Measurements from ENCODE around the gene LRFN3.
"Not testable (repeated sequence)": the region's sequence is repeated elsewhere in the genome, so short reads cannot be mapped to it uniquely, and the experiment has no call there.

The LRFN3 gene, protein sequence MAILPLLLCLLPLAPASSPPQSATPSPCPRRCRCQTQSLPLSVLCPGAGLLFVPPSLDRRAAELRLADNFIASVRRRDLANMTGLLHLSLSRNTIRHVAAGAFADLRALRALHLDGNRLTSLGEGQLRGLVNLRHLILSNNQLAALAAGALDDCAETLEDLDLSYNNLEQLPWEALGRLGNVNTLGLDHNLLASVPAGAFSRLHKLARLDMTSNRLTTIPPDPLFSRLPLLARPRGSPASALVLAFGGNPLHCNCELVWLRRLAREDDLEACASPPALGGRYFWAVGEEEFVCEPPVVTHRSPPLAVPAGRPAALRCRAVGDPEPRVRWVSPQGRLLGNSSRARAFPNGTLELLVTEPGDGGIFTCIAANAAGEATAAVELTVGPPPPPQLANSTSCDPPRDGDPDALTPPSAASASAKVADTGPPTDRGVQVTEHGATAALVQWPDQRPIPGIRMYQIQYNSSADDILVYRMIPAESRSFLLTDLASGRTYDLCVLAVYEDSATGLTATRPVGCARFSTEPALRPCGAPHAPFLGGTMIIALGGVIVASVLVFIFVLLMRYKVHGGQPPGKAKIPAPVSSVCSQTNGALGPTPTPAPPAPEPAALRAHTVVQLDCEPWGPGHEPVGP

DNA sequence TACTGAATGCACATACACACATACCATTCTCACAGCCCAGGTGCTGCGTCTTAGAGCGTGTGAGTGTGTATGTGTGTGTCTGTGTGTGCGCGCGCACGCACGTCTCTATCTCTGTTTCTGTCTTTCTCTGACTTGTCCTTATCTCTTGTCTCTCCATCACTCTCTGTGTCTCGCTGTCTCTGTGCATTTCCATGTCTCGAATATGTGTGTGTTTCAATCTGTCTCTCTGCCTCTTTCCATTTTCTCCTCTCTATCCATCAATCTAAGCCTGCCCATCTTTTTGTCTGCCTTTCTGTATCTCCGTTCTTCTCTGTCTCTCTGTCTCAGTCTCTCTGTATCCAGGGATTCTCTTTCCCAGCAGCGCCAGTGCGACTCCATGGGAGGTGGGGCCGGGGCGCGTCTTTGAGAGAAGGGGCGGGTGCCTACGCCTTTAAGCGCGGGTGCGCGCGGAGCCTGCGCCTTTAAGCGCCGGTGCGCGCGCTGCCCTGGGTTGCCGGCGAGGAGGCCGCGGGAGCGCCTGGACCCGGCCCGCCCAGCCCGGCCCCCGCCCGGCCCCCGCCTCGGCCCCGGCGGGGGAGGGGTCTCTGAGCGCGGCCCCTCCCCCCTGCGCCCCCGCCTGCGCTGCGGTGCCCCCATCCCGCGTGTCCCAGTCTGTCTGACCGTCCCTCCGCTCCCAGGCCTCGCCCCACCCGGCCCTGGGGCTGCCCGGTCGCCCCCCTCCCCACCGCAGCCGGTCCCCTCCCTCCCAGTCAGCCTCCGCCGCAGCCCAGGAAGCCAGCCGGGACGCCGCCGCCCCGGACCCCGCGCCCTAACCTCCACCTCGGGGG is at the start of gene LRFN3:
TSS of gene LRFN3 (plus strand) at position 464 of the 827 bp plus-strand sequence. CDS start 3,052 bp downstream, outside the sequence.
- peak; percentile 47 for DNase-seq

DNA sequence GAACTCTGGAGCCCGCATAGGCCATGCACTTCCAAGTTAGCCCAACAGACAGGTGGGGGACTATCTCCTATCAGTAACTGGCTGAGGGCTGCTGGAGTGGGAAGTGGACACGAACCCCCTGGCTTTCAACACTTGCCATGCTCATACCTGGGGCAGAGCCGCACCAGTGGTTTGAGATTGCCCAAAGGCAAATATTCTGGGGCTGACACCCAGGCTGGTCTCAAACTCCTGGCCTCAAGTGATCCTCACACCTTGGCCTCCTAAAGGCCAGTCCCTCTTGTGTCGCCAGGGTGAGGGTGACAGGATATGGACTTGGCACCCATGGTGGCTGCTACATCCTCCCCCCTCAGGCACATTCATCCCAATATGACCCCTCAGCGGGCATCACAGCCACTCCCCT is 49.0 kb upstream of the LRFN3 start:
- DNase-seq: no peak

DNA sequence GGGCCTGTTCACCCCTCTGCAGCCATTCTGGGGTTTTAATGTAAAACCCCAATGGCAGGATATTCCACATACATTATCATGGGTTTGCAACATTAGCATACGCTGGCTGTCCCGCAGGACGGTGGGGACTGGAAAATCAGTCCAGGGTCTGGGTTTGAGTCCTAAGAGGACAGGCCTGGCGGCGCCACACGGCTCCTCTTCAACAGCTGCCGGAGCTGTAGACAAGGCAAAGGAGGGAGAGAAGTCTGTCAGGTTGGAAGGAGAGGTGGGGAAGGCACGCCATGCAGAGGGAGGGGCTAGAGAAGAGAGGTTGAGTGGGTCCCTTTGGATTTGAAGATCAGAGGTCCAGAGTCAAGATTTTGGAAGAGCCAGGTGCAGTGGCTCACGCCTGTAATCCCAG is 47.8 kb upstream of the LRFN3 start:
- no peak for DNase-seq

DNA sequence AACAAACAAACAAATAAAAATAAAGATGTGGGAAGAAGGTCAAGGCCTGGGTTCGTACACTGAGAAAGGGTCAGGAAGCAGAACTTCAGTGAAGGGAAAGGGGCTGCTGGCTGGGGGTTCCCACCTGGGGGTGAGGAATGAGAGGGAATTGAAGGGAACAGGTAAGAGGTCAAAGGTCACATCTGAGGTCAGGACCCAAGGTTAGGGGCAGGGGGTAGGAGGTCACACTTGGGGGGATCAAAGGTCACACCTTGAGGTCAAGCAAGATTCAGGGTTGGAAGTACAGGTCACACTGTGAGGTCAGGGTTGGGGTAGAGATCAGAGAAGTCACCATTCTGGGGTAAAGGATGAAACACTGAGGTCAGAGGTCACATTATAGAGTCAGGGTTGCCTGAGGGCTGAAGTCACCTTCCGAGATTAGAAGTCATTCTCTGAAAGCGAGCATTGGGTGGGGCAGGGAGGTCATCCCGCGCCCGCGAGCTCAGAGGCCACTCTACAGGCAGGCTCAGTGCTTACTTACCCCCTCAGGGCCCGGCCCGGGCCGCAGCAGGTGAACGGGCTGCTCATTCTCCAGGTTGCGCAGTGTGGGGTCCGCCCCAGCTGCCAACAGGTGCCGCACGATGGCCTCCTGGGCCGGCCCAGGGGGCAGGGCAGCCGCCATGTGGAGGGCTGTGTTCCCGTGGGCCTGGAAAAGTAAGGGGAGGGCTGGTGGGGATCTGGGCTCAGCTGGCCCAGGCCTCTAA is 46.6 kb upstream of the LRFN3 start:
- DNase-seq: peak; percentile 58

DNA sequence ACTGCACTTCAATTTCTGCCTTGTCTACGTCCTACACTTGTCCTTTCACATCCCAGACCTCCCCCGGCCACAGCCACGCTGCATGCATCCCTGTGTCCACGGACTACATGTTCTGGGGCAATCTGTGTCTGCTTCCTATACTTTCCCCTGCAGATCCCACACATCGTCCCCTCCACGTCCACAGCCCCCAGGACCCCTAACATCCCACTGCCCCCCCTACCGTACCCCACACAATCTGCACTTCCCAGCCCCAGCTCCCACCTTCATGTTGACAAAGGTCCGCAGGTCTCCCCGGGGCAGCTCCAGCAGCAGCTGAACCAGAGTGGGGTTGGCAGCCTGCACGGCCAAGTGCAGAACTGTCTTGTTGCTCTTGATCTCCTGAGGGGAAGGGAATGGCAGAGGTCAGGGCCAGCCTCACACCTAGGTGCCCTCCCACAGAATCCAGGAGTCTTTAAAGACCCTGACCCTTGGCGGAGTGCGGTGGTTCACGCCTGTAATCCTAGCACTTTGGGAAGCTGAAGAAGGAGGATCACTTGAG is 46.0 kb upstream of the LRFN3 start:
- DNase-seq: peak; percentile 47

DNA sequence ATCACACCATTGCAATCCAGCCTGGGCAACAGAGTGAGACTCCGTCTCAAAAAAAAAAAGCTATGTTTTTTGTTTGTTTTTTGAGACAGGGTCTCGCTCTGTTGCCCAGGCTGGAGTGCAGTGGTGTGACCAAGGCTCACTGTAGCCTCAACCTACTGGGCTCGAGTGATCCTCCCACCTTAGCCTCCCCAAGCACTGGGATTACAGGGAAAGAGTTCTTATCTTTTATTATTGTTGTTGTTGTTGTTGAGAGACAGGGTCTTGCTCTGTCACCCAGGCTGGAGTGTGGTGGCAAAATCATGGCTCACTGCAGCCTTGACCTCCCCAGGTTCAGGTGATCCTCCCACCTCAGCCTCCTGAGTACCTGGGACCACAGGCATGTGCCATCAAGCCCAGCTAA is 44.4 kb upstream of the LRFN3 start:
- not testable (repeated sequence) for DNase-seq

DNA sequence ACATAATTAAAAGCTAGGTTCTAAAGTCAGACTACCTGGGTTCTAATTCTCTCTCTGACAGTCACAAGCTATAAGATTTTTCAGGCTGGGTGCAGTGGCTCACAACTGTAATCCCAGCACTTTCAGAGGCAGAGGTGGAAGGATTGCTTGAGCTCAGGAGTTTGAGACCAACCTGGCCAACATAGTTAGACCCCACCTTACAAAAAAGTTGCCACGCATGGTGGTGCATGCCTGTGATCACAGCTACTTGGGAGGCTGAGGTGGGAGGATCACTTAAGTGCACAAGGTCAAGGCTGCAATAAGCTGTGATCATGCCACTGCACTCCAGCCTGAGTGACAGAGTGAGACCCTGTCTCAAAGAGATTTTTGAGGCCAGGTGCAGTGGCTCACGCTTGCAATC is 41.8 kb upstream of the LRFN3 start:
- no peak for DNase-seq

DNA sequence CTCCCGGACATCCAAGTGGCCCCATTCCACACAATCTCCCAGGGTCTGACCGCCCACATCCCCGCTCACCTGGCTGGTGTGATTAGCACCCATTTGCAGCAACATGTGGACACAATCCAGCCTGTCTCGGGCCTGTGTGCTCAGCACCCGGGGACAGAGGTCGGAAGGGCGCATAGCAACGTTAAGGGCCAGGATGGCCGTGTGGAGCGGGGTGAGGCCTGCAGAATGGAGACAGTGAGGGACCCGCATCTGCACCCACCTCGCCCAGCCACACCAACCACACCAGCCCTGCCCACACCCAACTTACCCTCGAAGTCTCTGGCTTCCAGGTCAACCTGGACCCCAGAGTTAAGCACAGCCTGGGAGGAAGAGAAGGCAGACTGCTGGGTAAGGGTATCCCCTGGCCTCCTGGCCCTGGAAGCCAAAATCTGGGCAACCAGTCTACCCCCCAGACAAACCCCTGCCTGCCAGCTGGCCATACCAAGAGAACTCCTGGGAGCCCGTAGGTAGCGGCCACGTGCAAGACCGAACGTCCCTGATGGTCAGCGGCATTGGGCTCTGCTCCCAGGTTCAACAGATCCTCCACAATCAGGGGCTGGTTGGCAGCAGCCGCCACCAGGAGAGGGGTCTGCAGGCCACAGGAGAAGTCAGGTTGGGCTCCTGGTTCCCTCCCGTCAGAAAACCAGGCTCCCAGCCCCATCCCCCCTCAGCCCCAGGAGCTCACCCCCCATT is 40.1 kb upstream of the LRFN3 start:
- DNase-seq: no peak

DNA sequence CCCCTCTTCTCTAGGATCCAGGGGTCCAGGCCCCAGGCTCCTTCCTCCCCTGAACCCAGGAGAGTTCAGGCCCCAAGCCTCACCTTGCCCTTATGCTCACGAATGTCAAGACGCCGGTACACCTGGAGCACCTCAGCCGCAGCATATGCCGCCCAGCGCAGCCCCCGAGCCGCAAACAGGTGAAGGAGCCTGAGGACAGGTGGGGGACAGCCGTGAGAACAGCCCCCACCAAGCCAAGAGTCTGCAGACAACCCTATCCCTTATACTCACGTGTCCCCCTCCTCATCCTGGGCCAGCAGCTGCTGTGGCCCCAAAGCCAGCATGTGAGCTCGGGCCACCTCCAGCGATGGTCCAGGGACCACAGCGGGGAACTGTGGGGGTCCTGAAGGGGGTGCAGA is 39.5 kb upstream of the LRFN3 start:
- DNase-seq: no peak

DNA sequence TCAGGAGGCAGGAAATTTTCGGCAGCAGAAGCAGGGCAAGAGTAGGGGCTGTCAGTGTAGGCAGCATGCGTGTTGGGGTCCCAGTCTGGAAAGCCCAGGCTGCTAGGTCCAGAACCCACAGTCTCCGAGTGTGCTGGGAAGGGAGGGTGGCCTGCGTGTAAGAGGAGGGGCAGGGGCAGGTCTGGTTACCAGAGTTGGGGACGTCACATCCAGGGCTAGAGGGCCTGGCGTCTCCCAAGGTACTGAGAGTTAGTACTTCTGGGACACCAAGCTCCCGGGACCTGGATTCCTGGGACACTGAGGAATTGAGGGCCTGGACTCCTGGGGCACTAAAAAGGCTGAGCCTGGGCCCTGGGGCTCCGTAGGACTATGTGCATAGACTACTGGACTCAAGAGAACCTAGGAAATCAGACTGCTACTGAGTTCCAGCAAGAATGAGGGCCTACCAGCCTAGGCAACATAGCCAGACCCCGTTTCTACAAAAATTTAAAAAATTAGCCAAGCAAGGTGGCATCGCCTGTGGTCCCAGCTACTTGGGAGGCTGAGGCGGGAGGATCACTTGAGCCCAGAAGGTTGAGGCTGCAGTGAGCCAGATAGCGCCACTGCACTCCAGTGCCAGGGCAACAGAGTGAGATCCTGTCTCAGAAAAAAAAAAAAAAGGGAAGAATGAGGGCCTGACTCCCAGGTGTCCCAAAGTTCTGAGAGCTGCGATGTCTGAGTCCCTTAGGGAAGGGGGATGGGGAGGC is 38.3 kb upstream of the LRFN3 start:
- no peak for DNase-seq

DNA sequence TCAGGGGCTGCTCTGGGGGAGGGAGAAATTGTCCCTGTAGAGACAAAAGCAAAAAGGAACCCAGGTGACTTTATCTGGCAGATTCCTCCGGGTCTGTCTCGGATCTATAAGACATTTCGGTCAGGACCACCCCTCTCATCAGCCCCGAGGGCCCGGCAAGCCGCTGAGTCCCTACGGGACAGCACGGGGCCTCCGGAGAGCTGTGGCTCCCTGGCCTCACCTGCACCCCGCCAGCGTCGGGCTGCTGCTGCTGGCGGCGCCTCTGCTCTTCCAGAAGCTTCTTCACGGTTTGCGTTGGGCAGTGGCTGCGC is 37.7 kb upstream of the LRFN3 start:
- no peak for DNase-seq

DNA sequence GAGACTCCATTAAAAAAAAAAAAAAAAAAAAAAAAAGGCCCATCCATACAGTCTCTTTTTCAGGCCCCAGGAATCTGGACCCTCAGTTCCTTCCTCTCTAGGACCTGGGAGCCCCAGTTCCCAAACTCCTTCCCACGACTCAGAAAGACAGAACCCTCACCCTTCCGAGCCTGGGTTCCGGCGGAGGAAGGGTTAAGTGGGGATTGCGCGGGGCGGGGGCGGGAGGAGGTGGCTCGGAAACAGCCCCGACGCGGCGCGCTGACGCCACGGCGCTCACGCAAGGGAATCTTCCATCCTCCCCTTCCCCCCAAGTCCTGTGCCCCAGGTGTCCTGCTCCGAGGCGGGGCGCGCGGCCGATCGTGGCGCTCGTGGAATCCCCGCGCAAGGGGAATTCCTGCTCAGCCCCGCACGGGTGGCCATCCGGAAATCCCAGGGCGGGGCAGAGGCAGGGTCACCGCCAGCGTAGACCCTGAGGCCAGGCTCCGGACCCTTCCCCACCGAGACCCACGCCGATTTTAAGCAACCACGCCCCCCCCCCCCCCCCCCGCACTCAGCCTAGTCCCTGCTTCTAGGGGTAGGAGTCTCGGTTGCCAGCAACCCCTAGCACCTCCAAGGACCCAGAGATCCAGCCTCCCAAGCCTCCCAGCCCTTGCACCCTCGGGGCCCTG is 36.5 kb upstream of the LRFN3 start:
- peak; percentile 86 for DNase-seq

DNA sequence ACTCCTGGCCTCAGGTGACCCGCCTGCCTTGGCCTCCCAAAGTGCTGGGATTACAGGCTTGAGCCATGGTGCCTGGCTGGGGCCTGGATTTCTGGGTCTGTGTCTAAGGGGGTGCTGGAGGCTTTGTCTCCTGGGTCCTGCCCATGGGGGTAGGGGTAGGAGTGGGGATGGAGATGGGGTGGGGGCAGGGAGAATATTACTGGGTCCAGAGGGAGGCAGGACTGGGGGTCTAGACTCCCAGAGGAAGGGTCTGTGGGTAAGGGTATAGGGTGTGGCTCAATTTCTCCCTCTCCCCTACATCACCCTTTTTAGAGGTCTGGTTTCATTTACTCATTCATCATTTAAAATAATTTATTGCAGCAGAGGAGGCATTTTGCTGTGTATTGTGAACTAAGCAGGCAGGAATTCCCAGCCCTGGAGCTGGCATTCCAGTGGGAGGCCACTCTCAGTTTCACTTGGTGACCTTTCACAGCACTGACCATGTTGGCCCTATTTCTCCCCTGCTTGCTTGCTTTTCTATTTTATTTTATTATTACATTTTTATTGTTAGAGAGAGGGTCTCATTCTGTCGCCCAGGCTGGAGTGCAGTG is 35.0 kb upstream of the LRFN3 start:
- DNase-seq: no peak

DNA sequence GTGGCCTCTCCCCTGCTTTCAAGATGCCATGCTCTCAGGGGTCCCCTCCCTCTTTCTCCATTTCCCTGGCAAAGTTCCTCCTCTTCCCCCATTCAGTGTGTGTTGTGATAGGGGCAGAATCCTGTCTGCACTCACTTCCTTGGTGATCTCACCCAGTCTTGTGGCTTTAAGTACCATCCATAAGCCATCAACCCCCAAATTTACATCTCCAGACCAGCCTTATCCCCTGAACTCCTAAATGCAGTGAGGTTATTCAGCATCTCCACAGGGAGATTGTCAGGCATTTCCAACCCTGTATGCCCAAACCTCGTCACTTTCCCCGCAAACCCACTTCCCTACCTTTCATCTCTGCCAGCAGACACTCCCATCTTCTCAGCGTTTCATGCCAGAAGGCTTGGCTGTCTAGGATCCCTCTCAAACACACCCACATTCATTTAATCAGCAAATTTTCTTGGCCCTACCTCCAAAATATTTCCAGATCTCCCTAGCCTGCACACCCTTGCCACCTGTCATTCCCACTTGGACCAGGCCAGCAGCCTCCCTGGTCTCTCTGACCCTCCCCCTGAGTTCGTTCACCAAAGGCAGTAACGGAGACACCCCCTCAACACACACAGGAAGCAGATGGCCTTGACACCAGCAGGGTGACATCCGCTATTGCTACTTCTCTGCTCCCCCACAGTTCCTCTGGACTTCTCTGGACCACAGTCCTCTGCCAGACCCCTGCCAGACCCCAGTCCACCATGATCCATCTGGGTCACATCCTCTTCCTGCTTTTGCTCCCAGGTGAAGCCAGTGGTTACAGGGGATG is 34.1 kb upstream of the LRFN3 start, which contains the start of gene HCST:
TSS of gene HCST (plus strand) at position 676 of the 808 bp plus-strand sequence. CDS start at position 741, 65 bp downstream.
- DNase-seq: peak; percentile 33

DNA sequence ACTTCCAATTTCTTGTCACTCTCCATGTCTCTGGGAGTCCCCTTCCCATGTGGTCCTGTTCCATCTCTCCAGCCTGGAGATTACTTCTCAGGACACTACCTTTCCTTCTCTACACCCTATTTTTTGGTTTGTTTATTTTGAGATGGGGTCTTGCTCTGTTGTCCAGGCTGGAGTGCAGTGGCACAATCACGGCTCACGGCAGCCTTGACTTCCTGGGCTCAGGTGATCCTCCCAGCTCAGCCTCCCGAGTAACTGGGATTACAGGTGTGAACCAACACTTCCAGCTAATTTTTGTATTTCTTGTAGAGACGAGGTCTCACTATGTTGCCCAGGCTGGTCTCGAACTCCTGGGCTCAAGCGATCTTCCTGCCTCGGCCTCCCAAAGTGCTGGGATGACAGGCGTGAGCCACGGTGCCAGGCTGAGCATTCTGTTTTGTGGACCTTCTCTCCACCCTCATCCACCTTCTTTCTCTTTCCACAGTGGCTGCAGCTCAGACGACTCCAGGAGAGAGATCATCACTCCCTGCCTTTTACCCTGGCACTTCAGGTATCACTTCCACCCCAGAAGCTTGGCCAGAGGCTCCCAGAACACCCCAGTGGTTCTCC is 33.2 kb upstream of the LRFN3 start:
- no peak for DNase-seq

DNA sequence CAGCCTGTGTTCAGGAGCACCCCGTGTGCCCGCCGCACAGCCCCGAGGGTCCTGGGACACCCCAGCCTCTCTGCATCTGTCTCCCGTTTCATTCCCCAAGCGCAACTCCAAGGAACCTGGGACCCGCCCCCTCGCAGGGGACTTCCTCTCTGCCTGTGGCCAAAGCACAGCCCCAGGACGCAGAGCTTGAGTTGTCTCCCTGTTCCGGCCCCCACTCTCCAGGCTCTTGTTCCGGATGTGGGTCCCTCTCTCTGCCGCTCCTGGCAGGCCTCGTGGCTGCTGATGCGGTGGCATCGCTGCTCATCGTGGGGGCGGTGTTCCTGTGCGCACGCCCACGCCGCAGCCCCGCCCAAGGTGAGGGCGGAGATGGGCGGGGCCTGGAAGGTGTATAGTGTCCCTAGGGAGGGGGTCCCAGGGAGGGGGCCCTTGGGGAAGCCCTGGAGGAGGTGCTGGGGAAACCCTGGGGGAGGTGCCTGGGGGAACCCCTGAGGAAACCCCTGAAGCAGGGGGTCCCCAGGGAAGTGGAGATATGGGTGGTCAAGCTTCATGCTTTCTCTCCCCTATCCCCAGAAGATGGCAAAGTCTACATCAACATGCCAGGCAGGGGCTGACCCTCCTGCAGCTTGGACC is 32.5 kb upstream of the LRFN3 start:
- peak; percentile 87 for DNase-seq

DNA sequence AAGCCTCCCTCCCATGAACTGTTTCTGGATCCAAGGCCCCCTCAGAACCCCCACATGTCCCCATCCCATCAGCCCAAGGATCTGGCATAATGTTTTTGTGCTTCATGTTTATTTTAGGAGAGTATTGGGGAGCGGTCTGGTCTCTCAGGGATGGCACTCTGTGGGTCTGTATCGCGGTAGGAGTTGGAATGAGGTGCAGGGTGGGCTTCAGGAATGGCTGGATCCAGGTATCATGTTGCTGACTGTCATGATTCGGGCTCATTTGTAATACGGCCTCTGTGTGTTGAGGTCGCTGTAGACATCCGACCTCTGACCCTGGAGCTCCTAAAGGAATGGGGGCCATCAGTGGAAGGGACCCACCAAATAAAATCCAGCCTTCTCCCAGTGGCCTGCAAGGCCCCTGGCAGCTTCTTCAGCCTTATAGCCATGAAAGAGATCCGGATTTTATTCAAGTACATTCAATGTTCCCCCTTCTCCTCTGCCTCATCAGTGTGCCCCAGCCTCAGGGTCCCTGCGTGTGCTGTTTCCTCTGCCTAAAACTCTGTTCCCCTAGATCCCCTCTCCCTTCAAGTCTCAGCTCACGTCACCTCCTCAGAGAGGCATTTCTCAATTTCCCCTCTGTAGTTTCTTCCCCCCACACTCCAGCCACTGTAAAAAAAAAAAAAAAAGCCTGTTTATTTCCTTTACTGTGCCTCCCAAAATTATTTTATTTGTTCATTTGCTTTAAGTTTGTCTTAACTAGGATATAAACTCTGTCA is 31.7 kb upstream of the LRFN3 start:
- DNase-seq: no peak

Data from activated CD4-positive, alpha-beta T cell treated with anti-CD3 and anti-CD28 coated beads for 1 hour (primary cell).